ENCODE results near the gene STX10. TPM values are rescaled to one million over a fixed set of nuclear protein-coding genes. Genes with fewer than 3 reads are reported as not detected.

Gene STX10
- polyA plus RNA-seq, 1 of the 3 experiments (the other 2 are of a cell fraction) = 163 TPM

DNA sequence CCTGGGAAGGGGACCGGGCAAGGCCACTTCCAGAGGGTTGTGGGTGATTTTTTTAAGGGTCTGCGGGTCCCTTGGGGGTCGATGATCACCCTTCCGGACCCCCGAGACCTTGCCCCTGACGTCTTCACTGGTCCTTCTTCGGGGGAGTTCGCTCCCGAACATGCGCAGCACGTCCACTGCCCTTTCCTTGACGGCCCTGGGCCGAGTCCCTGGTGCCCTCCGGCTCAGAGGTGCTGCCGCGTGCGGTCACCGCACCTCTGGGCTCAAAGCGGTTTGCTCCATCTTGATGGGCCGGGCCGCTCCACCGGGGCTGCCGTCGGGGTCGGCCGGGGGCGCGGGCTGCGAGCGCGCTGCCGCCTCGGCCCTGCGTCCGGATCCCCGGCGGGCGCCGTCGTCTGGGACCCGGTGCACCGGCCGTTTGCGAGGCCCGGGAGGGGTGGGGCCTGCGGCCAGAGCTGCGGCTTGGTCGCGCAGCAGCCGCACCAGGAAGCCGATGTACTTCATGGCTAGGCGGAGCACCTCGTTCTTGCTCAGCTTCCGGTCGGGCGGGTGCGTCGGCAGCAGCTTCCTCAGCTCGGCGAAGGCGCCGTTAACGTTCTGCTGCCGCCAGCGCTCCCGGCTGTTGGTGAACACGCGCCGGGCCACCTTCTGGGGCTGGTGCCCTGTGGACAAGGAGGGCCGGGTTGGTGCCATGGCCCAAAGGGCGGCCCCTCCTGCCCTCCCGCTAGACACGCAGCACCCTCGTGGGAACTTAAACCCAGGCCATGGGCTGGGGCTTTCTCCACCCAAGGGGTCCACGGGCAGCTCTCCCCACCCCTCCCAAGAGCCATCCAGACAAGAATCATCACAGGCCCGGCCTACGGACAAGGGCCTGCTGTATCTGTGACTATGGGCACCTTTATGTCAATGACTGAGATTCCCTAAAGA, 50.8 kb downstream of the STX10 start:
- Histone ChIP-seq H3K36me3 (replicated peaks in 1 of 2; ENCODE audit: control insufficient read depth in 1 of 2, insufficient read depth in 2 of 2, low read length in 1 of 2) (peaks cover 0 to 16% of the 10 kb centered on the region in 2 experiments), H3K4me2 (no peak overlapping the region), H4K20me1 (ENCODE audit: insufficient read depth) (no peaks in the 10 kb centered on the region), H2AFZ (ENCODE audit: low read depth) (no peak overlapping the region), H3K27me3 (ENCODE audit: insufficient read depth) (no peaks in the 10 kb centered on the region), H3K4me3 (ENCODE audit: low read depth in 2 of 2, low read length in 1 of 2) (no peak overlapping the region), H3K9me3 (no peaks in the 10 kb centered on the region), H3F3A (replicated peaks; ENCODE audit: insufficient read depth) (peaks cover 5% of the 10 kb centered on the region), H3K4me1 (ENCODE audit: control insufficient read depth in 1 of 2, insufficient read depth in 2 of 2, low read depth in 1 of 2, low read length in 1 of 2) (peaks cover 0 to 44% of the 10 kb centered on the region in 2 experiments), H3K27ac (ENCODE audit: low read depth in 2 of 2, low read length in 1 of 2) (no peak overlapping the region), H3K79me2 (ENCODE audit: insufficient read depth) (peaks cover 12% of the 10 kb centered on the region; the same call in 1 of the 2 replicates), H3K9me2 (no peaks in the 10 kb centered on the region), H3K9ac (no peak overlapping the region)
- WGBS (ENCODE audit: low lambda C conversion rate) = 97% methylated on average over 42 of the region's 77 CpGs
- POLR2A ChIA-PET = no interaction called here
- TF ChIP-seq FOSL2 (IDR thresholded peaks at IDR 0.05; ENCODE audit: borderline replicate concordance, low read depth) = no peak
- DNase-seq = no peak
- CTCF ChIA-PET = interaction anchor here (1.2 to 9.5 kb wide), 2 partner anchors 6 to 130 kb away, joined by 3 to 76 read pairs; partner anchors contain the start of gene DAND5

DNA sequence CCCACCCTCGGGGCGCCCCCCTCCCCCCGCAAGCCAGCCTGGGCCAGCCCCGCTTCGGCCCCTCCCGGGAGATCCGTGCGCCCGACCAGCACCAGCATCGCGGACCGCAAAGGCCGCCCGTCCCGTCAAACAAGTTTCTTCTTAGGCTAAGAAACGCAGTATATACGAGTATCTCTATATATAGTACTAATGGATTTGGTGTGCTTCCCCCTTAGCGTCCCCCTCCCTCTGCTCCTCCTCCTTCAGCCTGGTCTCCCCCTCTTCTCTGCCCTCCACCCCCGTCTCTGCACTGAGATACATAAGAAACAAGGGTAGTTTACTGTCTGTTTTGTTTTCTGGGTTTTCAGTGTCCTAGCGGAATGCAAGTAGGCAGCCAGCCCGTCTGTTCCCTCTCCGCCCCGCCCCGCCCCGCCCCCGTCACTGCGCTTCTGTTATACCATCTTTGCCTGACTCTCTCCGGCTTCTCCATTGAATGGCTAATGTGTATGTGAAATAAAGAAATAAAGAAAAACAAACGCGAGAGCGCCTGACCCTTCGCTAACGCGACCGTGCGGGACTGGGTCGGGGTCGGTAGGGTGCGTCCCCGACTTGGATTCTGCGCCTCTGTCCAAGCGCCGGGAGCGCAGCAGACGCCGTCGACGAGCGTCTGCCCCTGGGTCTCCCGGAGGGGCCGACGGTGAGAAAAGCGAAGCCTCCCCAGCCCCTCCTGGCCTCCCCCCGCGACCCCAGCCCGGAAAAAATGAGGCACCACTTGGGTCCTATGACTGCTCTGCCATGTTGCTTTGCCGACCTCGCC, 51.7 kb downstream of the STX10 start:
- Histone ChIP-seq H3K79me2 (ENCODE audit: insufficient read depth) (peaks cover 12% of the 10 kb centered on the region; the same call in 1 of the 2 replicates), H3F3A (replicated peaks; ENCODE audit: insufficient read depth) (peaks cover 5% of the 10 kb centered on the region), H3K4me3 (ENCODE audit: low read depth in 2 of 2, low read length in 1 of 2) (no peak overlapping the region), H3K27ac (ENCODE audit: low read depth in 2 of 2, low read length in 1 of 2) (no peak overlapping the region), H3K4me1 (ENCODE audit: control insufficient read depth in 1 of 2, insufficient read depth in 2 of 2, low read depth in 1 of 2, low read length in 1 of 2) (peaks cover 0 to 52% of the 10 kb centered on the region in 2 experiments), H3K4me2 (no peak overlapping the region), H4K20me1 (ENCODE audit: insufficient read depth) (no peaks in the 10 kb centered on the region), H3K36me3 (replicated peaks in 1 of 2; ENCODE audit: control insufficient read depth in 1 of 2, insufficient read depth in 2 of 2, low read length in 1 of 2) (peaks cover 0 to 16% of the 10 kb centered on the region in 2 experiments), H3K9me3 (no peaks in the 10 kb centered on the region), H3K9ac (no peak overlapping the region), H2AFZ (ENCODE audit: low read depth) (no peak overlapping the region), H3K27me3 (ENCODE audit: insufficient read depth) (no peaks in the 10 kb centered on the region), H3K9me2 (no peaks in the 10 kb centered on the region)
- 94% methylated on average over 50 of the region's 58 CpGs for WGBS (ENCODE audit: low lambda C conversion rate)
- CTCF ChIA-PET = no interaction called here
- POLR2A ChIA-PET = no interaction called here
- DNase-seq = no peak
- TF ChIP-seq TCF12 (IDR thresholded peaks at IDR 0.05) (no peak), FOXM1 (IDR thresholded peaks at IDR 0.05; ENCODE audit: low read depth) (no peak), SMC3 (IDR thresholded peaks at IDR 0.05; ENCODE audit: low read depth, low read length) (no peak), SIN3A (IDR thresholded peaks at IDR 0.05; ENCODE audit: borderline replicate concordance, low read depth, low read length) (no peak), EZH2phosphoT487 (IDR thresholded peaks at IDR 0.05; ENCODE audit: borderline replicate concordance, low read depth) (no peak), RXRA (IDR thresholded peaks at IDR 0.05; ENCODE audit: borderline replicate concordance, low read depth) (no peak), NFIC (IDR thresholded peaks at IDR 0.05; ENCODE audit: borderline replicate concordance) (no peak), EP300 (IDR thresholded peaks at IDR 0.05; ENCODE audit: borderline replicate concordance in 1 of 2, low read depth in 1 of 2, low read length in 1 of 2) (no peak), TEAD4 (IDR thresholded peaks at IDR 0.05; ENCODE audit: borderline replicate concordance, insufficient read depth) (no peak), ELF1 (IDR thresholded peaks at IDR 0.05) (no peak), GABPA (IDR thresholded peaks at IDR 0.05; ENCODE audit: low read depth) (no peak), MEF2A (IDR thresholded peaks at IDR 0.05; ENCODE audit: borderline replicate concordance, low read depth) (no peak), POLR2AphosphoS5 (IDR thresholded peaks at IDR 0.05; ENCODE audit: low read depth, low read length) (no peak), MXI1 (IDR thresholded peaks at IDR 0.05; ENCODE audit: low read depth, low read length) (no peak), FOXJ3 (CRISPR knock-in tag; IDR thresholded peaks at IDR 0.05) (no peak)
- TF ChIP-seq, protein P1, sequence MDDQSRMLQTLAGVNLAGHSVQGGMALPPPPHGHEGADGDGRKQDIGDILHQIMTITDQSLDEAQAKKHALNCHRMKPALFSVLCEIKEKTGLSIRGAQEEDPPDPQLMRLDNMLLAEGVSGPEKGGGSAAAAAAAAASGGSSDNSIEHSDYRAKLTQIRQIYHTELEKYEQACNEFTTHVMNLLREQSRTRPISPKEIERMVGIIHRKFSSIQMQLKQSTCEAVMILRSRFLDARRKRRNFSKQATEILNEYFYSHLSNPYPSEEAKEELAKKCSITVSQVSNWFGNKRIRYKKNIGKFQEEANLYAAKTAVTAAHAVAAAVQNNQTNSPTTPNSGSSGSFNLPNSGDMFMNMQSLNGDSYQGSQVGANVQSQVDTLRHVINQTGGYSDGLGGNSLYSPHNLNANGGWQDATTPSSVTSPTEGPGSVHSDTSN (IDR thresholded peaks at IDR 0.05) = no peak
- TF ChIP-seq, protein P2, sequence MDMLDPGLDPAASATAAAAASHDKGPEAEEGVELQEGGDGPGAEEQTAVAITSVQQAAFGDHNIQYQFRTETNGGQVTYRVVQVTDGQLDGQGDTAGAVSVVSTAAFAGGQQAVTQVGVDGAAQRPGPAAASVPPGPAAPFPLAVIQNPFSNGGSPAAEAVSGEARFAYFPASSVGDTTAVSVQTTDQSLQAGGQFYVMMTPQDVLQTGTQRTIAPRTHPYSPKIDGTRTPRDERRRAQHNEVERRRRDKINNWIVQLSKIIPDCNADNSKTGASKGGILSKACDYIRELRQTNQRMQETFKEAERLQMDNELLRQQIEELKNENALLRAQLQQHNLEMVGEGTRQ (IDR thresholded peaks at IDR 0.05; ENCODE audit: borderline replicate concordance, low read depth, low read length) = no peak
- TF ChIP-seq, protein P3, sequence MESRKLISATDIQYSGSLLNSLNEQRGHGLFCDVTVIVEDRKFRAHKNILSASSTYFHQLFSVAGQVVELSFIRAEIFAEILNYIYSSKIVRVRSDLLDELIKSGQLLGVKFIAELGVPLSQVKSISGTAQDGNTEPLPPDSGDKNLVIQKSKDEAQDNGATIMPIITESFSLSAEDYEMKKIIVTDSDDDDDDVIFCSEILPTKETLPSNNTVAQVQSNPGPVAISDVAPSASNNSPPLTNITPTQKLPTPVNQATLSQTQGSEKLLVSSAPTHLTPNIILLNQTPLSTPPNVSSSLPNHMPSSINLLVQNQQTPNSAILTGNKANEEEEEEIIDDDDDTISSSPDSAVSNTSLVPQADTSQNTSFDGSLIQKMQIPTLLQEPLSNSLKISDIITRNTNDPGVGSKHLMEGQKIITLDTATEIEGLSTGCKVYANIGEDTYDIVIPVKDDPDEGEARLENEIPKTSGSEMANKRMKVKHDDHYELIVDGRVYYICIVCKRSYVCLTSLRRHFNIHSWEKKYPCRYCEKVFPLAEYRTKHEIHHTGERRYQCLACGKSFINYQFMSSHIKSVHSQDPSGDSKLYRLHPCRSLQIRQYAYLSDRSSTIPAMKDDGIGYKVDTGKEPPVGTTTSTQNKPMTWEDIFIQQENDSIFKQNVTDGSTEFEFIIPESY (IDR thresholded peaks at IDR 0.05; ENCODE audit: borderline replicate concordance, low read depth) = no peak
